HG02943 (cell line): ENCODE measurements around the gene OR10V1.
A peak's percentile ranks its signal among the peaks of the same experiment; 100 is the strongest.

Source experiments
- ATAC-seq: cut with Tn5 transposase; IDR thresholded peaks from one replicate; pipeline ENCODE4 v1.9.1; 2021; ENCODE audit warnings: mild to moderate bottlenecking, low read depth, moderate library complexity; ENCODE audit not compliant: unreplicated experiment

Gene OR10V1

DNA sequence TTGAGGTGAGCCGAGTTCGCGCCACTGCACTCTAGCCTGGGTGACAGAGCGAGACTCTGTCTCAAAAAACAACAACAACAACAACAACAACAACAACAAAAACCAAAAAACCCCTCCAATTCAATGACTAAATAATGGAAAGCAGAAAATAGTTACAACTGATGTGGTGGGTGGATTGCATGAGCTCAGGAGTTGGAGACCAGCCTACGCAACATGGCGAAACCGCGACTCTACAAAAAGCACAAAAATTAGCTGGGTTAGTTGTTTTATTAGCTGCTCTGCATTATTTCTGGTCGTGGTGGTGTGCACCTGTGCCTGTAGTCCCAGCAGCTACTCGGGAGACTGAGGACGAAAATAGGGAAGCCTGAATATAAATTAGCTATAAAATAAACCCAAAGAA is 42.2 kb downstream of the OR10V1 start:
- ATAC-seq, result no peak

DNA sequence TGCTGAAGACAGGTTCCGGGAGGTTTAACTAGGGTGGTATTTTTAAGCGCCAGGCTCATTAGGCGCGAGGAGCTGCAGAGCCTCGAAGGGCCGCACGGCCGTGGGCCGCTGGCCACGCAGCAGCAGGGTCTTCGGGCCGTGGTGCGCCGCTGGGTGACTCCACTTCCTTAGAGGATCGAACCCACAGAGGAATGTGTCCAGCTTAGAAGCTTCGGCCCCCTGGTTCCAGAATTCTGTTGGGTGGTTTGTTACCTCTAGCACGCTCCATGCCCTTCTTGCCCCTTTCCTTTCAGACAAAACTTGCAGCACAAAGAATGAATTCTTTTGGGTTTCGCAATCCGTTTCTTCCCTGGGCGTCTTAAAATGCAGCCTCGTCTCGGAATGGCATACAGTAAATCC is 44.0 kb downstream of the OR10V1 start:
- ATAC-seq, result peak; percentile 10

DNA sequence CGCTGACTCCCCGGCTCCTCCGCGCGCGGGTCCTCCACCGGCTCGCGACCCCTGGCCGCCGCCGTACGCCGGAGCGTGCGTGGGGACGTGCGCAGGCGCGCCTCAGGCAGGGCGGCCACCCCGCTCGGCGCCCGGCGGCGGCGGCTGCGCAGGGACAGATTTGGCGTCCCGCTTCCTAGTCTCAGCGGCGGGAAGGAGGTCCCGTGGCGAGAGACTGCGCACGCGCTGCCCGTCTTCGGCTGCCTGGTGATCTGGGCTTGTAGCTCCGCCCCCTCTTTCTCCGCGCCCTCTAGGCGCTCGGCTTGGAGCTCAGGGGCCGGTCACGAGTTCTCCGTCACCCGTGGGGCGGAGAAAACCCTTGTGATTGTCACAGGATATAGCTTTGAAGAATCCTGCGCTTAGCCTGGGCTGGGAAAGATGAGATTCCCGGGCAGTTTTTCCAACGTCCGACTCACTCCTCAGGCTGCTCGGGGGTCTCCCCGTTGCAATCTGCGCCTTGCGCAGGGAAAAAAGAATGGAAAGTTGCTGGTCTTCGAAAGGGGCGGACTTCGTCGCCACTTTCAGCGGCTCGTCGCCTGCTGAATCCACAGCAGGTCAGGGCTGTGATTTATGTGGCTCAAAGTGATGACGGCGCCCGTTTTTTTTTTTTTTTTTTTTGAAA is 44.6 kb downstream of the OR10V1 start, which contains the start of gene PATL1:
Gene PATL1 (minus strand): TSS at position 88 of the 661 bp plus-strand sequence. CDS start 142 bp downstream, outside the sequence.
- ATAC-seq, result peak; percentile 94

DNA sequence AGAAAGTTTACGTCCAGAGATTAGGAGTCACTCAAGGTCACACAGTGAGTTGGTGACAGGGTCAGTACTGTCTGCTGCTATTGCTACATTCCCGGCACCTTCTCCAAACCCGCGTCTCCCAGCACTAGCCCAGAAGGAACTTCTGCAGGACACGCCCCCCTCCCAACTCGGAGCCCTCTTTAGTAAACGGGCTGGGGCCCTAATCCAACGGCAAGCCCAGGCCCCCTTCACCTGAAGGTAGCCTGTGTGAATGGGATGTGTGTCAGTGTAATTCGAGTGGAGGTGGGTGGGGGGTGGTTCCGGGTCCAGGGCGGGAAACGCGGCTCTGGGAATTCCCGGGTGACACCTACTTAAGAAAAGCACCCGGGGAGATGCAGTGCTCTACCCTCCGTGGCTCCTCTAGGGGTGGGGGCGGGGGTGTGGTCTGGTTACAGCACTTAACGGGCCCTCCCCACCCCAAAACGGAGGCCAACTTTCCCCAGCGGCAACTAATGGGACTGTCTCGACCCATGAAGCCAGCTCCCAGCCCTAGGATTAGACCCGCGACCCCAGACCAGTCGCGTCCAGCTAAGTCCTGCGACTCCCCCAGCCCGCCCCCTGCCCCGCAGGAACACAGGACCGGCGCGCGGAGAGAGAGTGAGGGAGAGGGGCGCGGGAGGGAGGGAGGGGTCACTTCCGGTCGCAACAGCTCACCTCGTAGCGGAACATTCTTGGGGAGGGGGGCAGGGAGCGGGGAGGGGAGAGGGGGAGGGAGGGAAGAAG is 45.3 kb downstream of the OR10V1 start:
- peak; percentile 36 for ATAC-seq

DNA sequence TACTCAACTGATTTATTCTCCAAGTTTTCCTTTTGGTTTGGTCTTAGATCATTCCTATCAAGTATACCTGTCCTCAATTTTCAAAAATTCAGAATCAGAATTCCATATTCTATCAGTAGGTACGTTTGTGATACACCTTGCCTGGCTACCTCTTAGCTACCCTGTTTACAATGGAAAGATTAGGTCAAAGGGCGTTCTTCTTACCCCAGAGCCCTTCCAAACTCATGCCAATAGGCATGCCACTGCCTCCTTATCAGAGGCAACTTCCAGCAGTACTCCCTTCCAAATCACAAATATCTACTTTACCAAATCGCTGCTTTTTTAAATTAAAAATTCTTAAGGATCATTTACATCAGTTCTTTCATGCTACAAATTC is 45.8 kb downstream of the OR10V1 start:
- ATAC-seq, result no peak

DNA sequence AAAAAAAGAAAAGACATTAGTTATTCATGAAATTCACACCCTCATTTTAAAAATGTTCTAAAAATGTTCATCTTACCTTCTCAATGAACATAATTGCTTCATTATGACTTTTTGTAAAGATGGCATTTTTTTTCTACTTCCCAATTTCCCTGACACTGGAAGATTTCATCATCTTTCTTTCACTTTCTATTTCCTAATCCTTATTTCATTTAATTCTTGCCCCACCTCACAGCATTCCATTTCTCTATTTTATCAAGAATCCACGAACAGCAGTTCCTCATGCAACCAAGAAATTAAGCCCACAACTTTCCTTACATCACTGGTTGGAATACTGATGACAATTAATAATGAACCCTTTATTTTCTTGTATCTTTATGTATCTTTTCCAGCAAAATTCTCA is 46.7 kb downstream of the OR10V1 start:
- no peak for ATAC-seq
